Lower leg skin (tissue), 3 donors: Measurements from ENCODE around the gene CKM.

ENCODE experiments used
- CTCF ChIP-seq, 3 donors: fragments of 450-650 bp; IDR thresholded peaks; one replicate each; pipeline ENCODE4 v1.5.1; 2016; ENCODE audit warnings: antibody characterized with exemption in 3 of 3, mild to moderate bottlenecking in 3 of 3, moderate library complexity in 2 of 3
- POLR2A ChIP-seq, 2 donors: fragments of 450-650 bp; IDR thresholded peaks; one replicate each; pipeline ENCODE4 v1.6.1; 2016 to 2017; ENCODE audit warnings: antibody characterized with exemption in 2 of 2, mild to moderate bottlenecking in 1 of 2, moderate library complexity in 1 of 2

GRCh38 chr19:45368737-45369340 lies 46.2 kb upstream of the CKM start:
- TF ChIP-seq POLR2A (IDR thresholded peaks at IDR 0.05) = no peak
- TF ChIP-seq CTCF (IDR thresholded peaks at IDR 0.05) = no peak
